ENCODE results near the gene PCDHB15.

PCDHB15 gene

GRCh38 chr5:141250576-141250975 is 5.4 kb downstream of the PCDHB15 start:
- DNase-seq, result no peak

GRCh38 chr5:141258464-141258863 is 13.3 kb downstream of the PCDHB15 start:
- DNase-seq, result no peak

- no peak for DNase-seq
These were observed 13.8 kb downstream of the PCDHB15 start for GRCh38 chr5:141258948-141259347.

GRCh38 chr5:141260458-141261237 is 15.5 kb downstream of the PCDHB15 start:
- DNase-seq, result no peak

- DNase-seq, result no peak
These were observed 16.0 kb downstream of the PCDHB15 start for GRCh38 chr5:141261238-141261546.

GRCh38 chr5:141269195-141269594 is 24.0 kb downstream of the PCDHB15 start:
- DNase-seq, result no peak

- DNase-seq, result no peak
These were observed 27.7 kb downstream of the PCDHB15 start for GRCh38 chr5:141272906-141273305.

GRCh38 chr5:141298376-141298775 is 53.2 kb downstream of the PCDHB15 start:
- no peak for DNase-seq

Measured in left hindlimb (tissue), 1 donor.